ENCODE measurements around the gene MTPN. TPM values are rescaled to one million over a fixed set of nuclear protein-coding genes. Genes with fewer than 3 reads are reported as not detected.
A peak's percentile ranks its signal among the peaks of the same experiment; 100 is the strongest.

MTPN gene
- total RNA-seq, 1 donor from 2014 or later = 128 TPM

DNA sequence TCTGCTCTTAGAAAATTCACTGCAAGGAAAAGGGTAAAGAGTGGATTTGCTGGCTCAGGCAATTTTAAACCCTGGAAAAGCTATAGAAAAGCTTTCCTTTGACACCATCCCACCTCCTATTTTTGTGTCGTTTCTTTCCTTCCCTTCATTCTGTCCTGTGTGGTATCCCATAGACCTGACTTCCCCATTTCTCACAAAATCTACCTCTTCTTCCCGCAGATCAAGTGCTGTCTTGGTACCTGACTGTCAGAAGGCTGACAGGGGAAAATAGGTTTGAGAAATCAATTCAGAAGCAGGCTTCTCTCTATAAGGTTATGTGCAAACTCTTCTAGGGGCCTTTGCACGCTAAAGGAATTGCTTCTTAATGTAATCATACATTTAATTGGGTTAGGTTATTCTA lies 98.9 kb downstream of the MTPN start:
- no peaks in the 10 kb centered on the region for H3K27me3 ChIP-seq (ENCODE audit: control insufficient read depth, insufficient read depth, low read length)
- H3K4me3 ChIP-seq (ENCODE audit: low read depth, low read length) = no peak overlapping the region
- no peak for DNase-seq (ENCODE audit: low read depth)
- no peaks in the 10 kb centered on the region for H3K36me3 ChIP-seq (ENCODE audit: control insufficient read depth, insufficient read depth, low read length)
- no peak for TF ChIP-seq CTCF (IDR thresholded peaks at IDR 0.05; ENCODE audit: insufficient read depth, low read length, poor library complexity, severe bottlenecking)

DNA sequence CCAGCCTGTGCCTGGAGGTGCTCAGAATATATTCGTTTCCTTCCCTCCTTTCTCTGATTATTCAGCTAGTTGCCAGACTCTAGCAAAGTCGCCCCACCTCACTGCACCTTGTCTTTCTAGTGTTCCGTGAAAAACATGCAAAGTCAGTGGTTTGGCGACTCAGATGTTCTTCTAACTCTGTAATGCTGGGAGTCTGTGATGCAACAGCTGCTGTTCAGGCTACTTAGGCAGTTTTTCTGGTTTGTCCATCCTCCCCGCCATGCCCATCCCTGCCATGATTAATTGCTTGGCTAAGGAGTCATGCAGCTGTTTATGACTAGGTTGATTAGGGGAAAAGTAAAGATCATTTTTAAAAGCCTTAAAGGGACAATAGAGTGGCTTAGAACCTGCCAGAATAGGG lies 99.4 kb downstream of the MTPN start:
- no peaks in the 10 kb centered on the region for H3K27me3 ChIP-seq (ENCODE audit: control insufficient read depth, insufficient read depth, low read length)
- H3K4me3 ChIP-seq (ENCODE audit: low read depth, low read length) = no peak overlapping the region
- TF ChIP-seq CTCF (IDR thresholded peaks at IDR 0.05; ENCODE audit: insufficient read depth, low read length, poor library complexity, severe bottlenecking) = no peak
- DNase-seq (ENCODE audit: low read depth) = peak; percentile 80
- H3K36me3 ChIP-seq (ENCODE audit: control insufficient read depth, insufficient read depth, low read length) = no peaks in the 10 kb centered on the region

Other genes with a start within 250 kb of the MTPN start
- gene SLC13A4, start 249.2 kb downstream of the MTPN start, total RNA-seq = 0.08 and 0.14 TPM in 2 replicates
- not detected in 2 replicates for gene FAM180A, start 228.5 kb downstream of the MTPN start, total RNA-seq

Measured in kidney epithelial cell (primary cell).